ENCODE results near the gene EMC8.

EMC8 gene

GRCh38 chr16:85736921-85737320 is 62.4 kb downstream of the EMC8 start:
- Histone ChIP-seq H3K4me1 (ENCODE audit: control insufficient read depth, insufficient read depth, low read length, poor library complexity, severe bottlenecking) (peaks cover 8% of the 10 kb centered on the region), H3K36me3 (ENCODE audit: control insufficient read depth, insufficient read depth, low read length) (no peaks in the 10 kb centered on the region), H3K9me3 (ENCODE audit: control insufficient read depth, low read length) (no peaks in the 10 kb centered on the region), H3K4me3 (ENCODE audit: extremely low read depth, insufficient read depth, low read length, poor library complexity, severe bottlenecking) (no peak overlapping the region), H3K27ac (ENCODE audit: low read depth, low read length, severe bottlenecking) (no peak overlapping the region)
- 90 to 98% methylated on average over 7 to 8 of the region's 9 CpGs for WGBS, 2 experiments (ENCODE audit: insufficient coverage in 2 of 2)

GRCh38 chr16:85735946-85736345 is 63.4 kb downstream of the EMC8 start:
- H3K4me1 ChIP-seq (ENCODE audit: control insufficient read depth, insufficient read depth, low read length, poor library complexity, severe bottlenecking), result peaks cover 8% of the 10 kb centered on the region
- no peak overlapping the region for H3K4me3 ChIP-seq (ENCODE audit: extremely low read depth, insufficient read depth, low read length, poor library complexity, severe bottlenecking)
- H3K27ac ChIP-seq (ENCODE audit: low read depth, low read length, severe bottlenecking), result no peak overlapping the region
- H3K9me3 ChIP-seq (ENCODE audit: control insufficient read depth, low read length), result no peaks in the 10 kb centered on the region
- 76 to 78% methylated on average over 6 of the region's 6 CpGs for WGBS, 2 experiments (ENCODE audit: insufficient coverage in 2 of 2)
- H3K36me3 ChIP-seq (ENCODE audit: control insufficient read depth, insufficient read depth, low read length), result no peaks in the 10 kb centered on the region

- H3K27ac ChIP-seq (ENCODE audit: low read depth, low read length, severe bottlenecking), result no peak overlapping the region
- H3K9me3 ChIP-seq (ENCODE audit: control insufficient read depth, low read length), result no peaks in the 10 kb centered on the region
- no peaks in the 10 kb centered on the region for H3K36me3 ChIP-seq (ENCODE audit: control insufficient read depth, insufficient read depth, low read length)
- peaks cover 8% of the 10 kb centered on the region for H3K4me1 ChIP-seq (ENCODE audit: control insufficient read depth, insufficient read depth, low read length, poor library complexity, severe bottlenecking)
- no peak overlapping the region for H3K4me3 ChIP-seq (ENCODE audit: extremely low read depth, insufficient read depth, low read length, poor library complexity, severe bottlenecking)
- 85 to 90% methylated on average over 13 to 14 of the region's 14 CpGs for WGBS, 2 experiments (ENCODE audit: insufficient coverage in 2 of 2)
These were observed 64.1 kb downstream of the EMC8 start for GRCh38 chr16:85735225-85735635.

GRCh38 chr16:85734311-85735017 is 64.9 kb downstream of the EMC8 start:
- Histone ChIP-seq H3K4me3 (ENCODE audit: extremely low read depth, insufficient read depth, low read length, poor library complexity, severe bottlenecking) (no peak overlapping the region), H3K36me3 (ENCODE audit: control insufficient read depth, insufficient read depth, low read length) (no peaks in the 10 kb centered on the region), H3K27ac (ENCODE audit: low read depth, low read length, severe bottlenecking) (no peak overlapping the region), H3K4me1 (ENCODE audit: control insufficient read depth, insufficient read depth, low read length, poor library complexity, severe bottlenecking) (peaks cover 12% of the 10 kb centered on the region), H3K9me3 (ENCODE audit: control insufficient read depth, low read length) (no peaks in the 10 kb centered on the region)
- 80 to 83% methylated on average over 9 to 10 of the region's 10 CpGs for WGBS, 2 experiments (ENCODE audit: insufficient coverage in 2 of 2)

- Histone ChIP-seq H3K9me3 (ENCODE audit: control insufficient read depth, low read length) (no peaks in the 10 kb centered on the region), H3K36me3 (ENCODE audit: control insufficient read depth, insufficient read depth, low read length) (no peaks in the 10 kb centered on the region), H3K4me1 (ENCODE audit: control insufficient read depth, insufficient read depth, low read length, poor library complexity, severe bottlenecking) (peaks cover 9% of the 10 kb centered on the region), H3K27ac (ENCODE audit: low read depth, low read length, severe bottlenecking) (no peak overlapping the region), H3K4me3 (ENCODE audit: extremely low read depth, insufficient read depth, low read length, poor library complexity, severe bottlenecking) (no peak overlapping the region)
- WGBS, 2 experiments (ENCODE audit: insufficient coverage in 2 of 2), result 22 to 28% methylated on average over 11 of the region's 11 CpGs
These were observed 65.5 kb downstream of the EMC8 start for GRCh38 chr16:85733839-85734170.

GRCh38 chr16:85733155-85733838 is 66.0 kb downstream of the EMC8 start:
- no peaks in the 10 kb centered on the region for H3K36me3 ChIP-seq (ENCODE audit: control insufficient read depth, insufficient read depth, low read length)
- no peaks in the 10 kb centered on the region for H3K9me3 ChIP-seq (ENCODE audit: control insufficient read depth, low read length)
- H3K27ac ChIP-seq (ENCODE audit: low read depth, low read length, severe bottlenecking), result no peak overlapping the region
- WGBS, 2 experiments (ENCODE audit: insufficient coverage in 2 of 2), result 72 to 83% methylated on average over 11 of the region's 13 CpGs
- peaks cover 9% of the 10 kb centered on the region for H3K4me1 ChIP-seq (ENCODE audit: control insufficient read depth, insufficient read depth, low read length, poor library complexity, severe bottlenecking)
- H3K4me3 ChIP-seq (ENCODE audit: extremely low read depth, insufficient read depth, low read length, poor library complexity, severe bottlenecking), result no peak overlapping the region

- Histone ChIP-seq H3K4me3 (ENCODE audit: extremely low read depth, insufficient read depth, low read length, poor library complexity, severe bottlenecking) (no peak overlapping the region), H3K9me3 (ENCODE audit: control insufficient read depth, low read length) (no peaks in the 10 kb centered on the region), H3K4me1 (ENCODE audit: control insufficient read depth, insufficient read depth, low read length, poor library complexity, severe bottlenecking) (peaks cover 9% of the 10 kb centered on the region), H3K27ac (ENCODE audit: low read depth, low read length, severe bottlenecking) (no peak overlapping the region), H3K36me3 (ENCODE audit: control insufficient read depth, insufficient read depth, low read length) (no peaks in the 10 kb centered on the region)
- WGBS, 2 experiments (ENCODE audit: insufficient coverage in 2 of 2), result 93 to 97% methylated on average over 4 to 5 of the region's 5 CpGs
These were observed 68.2 kb downstream of the EMC8 start for GRCh38 chr16:85731179-85731578.

GRCh38 chr16:85730186-85730465 is 69.2 kb downstream of the EMC8 start:
- 93 to 94% methylated on average over 3 to 4 of the region's 5 CpGs for WGBS, 2 experiments (ENCODE audit: insufficient coverage in 2 of 2)
- H3K27ac ChIP-seq (ENCODE audit: low read depth, low read length, severe bottlenecking), result no peak overlapping the region
- no peaks in the 10 kb centered on the region for H3K36me3 ChIP-seq (ENCODE audit: control insufficient read depth, insufficient read depth, low read length)
- no peaks in the 10 kb centered on the region for H3K9me3 ChIP-seq (ENCODE audit: control insufficient read depth, low read length)
- no peak overlapping the region for H3K4me3 ChIP-seq (ENCODE audit: extremely low read depth, insufficient read depth, low read length, poor library complexity, severe bottlenecking)
- peaks cover 9% of the 10 kb centered on the region for H3K4me1 ChIP-seq (ENCODE audit: control insufficient read depth, insufficient read depth, low read length, poor library complexity, severe bottlenecking)

- H3K27ac ChIP-seq (ENCODE audit: low read depth, low read length, severe bottlenecking), result no peak overlapping the region
- H3K4me1 ChIP-seq (ENCODE audit: control insufficient read depth, insufficient read depth, low read length, poor library complexity, severe bottlenecking), result peaks cover 9% of the 10 kb centered on the region
- 86% methylated on average over 13 to 14 of the region's 16 CpGs for WGBS, 2 experiments (ENCODE audit: insufficient coverage in 2 of 2)
- no peaks in the 10 kb centered on the region for H3K9me3 ChIP-seq (ENCODE audit: control insufficient read depth, low read length)
- no peaks in the 10 kb centered on the region for H3K36me3 ChIP-seq (ENCODE audit: control insufficient read depth, insufficient read depth, low read length)
- no peak overlapping the region for H3K4me3 ChIP-seq (ENCODE audit: extremely low read depth, insufficient read depth, low read length, poor library complexity, severe bottlenecking)
These were observed 69.7 kb downstream of the EMC8 start for GRCh38 chr16:85729452-85730185.

GRCh38 chr16:85728879-85729278 is 70.5 kb downstream of the EMC8 start:
- H3K27ac ChIP-seq (ENCODE audit: low read depth, low read length, severe bottlenecking), result no peak overlapping the region
- H3K4me3 ChIP-seq (ENCODE audit: extremely low read depth, insufficient read depth, low read length, poor library complexity, severe bottlenecking), result no peak overlapping the region
- peaks cover 5% of the 10 kb centered on the region for H3K4me1 ChIP-seq (ENCODE audit: control insufficient read depth, insufficient read depth, low read length, poor library complexity, severe bottlenecking)
- H3K36me3 ChIP-seq (ENCODE audit: control insufficient read depth, insufficient read depth, low read length), result no peaks in the 10 kb centered on the region
- H3K9me3 ChIP-seq (ENCODE audit: control insufficient read depth, low read length), result no peaks in the 10 kb centered on the region
- WGBS, 2 experiments (ENCODE audit: insufficient coverage in 2 of 2), result 84 to 88% methylated on average over 6 to 7 of the region's 7 CpGs
